HG03039 (cell line): Measurements from ENCODE around the gene MRPL40.
A peak's percentile ranks its signal among the peaks of the same experiment; 100 is the strongest.
"Not testable (repeated sequence)": the region's sequence is repeated elsewhere in the genome, so short reads cannot be mapped to it uniquely, and the experiment has no call there.

ENCODE experiments used
- ATAC-seq: cut with Tn5 transposase; IDR thresholded peaks from one replicate; pipeline ENCODE4 v1.9.1; 2021; ENCODE audit warnings: mild to moderate bottlenecking, moderate library complexity; ENCODE audit not compliant: unreplicated experiment

MRPL40 gene

GRCh38 chr22:19438298-19438697, 6.0 kb downstream of the MRPL40 start:
- ATAC-seq: no peak

- ATAC-seq: no peak
These were observed 8.3 kb downstream of the MRPL40 start for GRCh38 chr22:19440411-19441195.

GRCh38 chr22:19442166-19442565, 9.8 kb downstream of the MRPL40 start:
- no peak for ATAC-seq

- no peak for ATAC-seq
These were observed 11.3 kb downstream of the MRPL40 start for GRCh38 chr22:19443544-19444211.

- not testable (repeated sequence) for ATAC-seq
These were observed 13.1 kb downstream of the MRPL40 start for GRCh38 chr22:19445279-19445982.

- no peak for ATAC-seq
These were observed 14.4 kb downstream of the MRPL40 start for GRCh38 chr22:19446603-19447329.

GRCh38 chr22:19447330-19448075, 15.2 kb downstream of the MRPL40 start, which contains the start of gene C22orf39:
Gene C22orf39, minus strand, starts transcription at chr22:19447711. Its CDS starts 23 bp downstream, at chr22:19447688.
- ATAC-seq: peak; percentile 70

GRCh38 chr22:19448076-19448607, 15.8 kb downstream of the MRPL40 start:
- ATAC-seq: no peak

- ATAC-seq: no peak
These were observed 16.5 kb downstream of the MRPL40 start for GRCh38 chr22:19448739-19449421.

- ATAC-seq: no peak
These were observed 17.1 kb downstream of the MRPL40 start for GRCh38 chr22:19449422-19449767.

GRCh38 chr22:19450363-19451175, 18.2 kb downstream of the MRPL40 start:
- ATAC-seq: no peak

- ATAC-seq: no peak
These were observed 19.2 kb downstream of the MRPL40 start for GRCh38 chr22:19451570-19451969.

GRCh38 chr22:19453718-19454117, 21.4 kb downstream of the MRPL40 start:
- ATAC-seq: no peak

GRCh38 chr22:19454156-19454555, 21.8 kb downstream of the MRPL40 start:
- ATAC-seq: no peak

GRCh38 chr22:19455033-19455432, 22.7 kb downstream of the MRPL40 start:
- ATAC-seq: no peak

- no peak for ATAC-seq
These were observed 23.4 kb downstream of the MRPL40 start for GRCh38 chr22:19455585-19456370.

GRCh38 chr22:19456541-19456940, 24.2 kb downstream of the MRPL40 start:
- no peak for ATAC-seq
